HPDE6-E6E7 (cell line): ENCODE results near the gene SPNS3.

Experiments used
- DNase-seq: peaks from one replicate; pipeline ENCODE4 v3.0.0; 2011; ENCODE audit warnings: missing footprints; ENCODE audit errors: extremely low spot score

The SPNS3 gene

GRCh38 chr17:4525691-4526397 is 92.1 kb downstream of the SPNS3 start:
- DNase-seq: no peak

DNA sequence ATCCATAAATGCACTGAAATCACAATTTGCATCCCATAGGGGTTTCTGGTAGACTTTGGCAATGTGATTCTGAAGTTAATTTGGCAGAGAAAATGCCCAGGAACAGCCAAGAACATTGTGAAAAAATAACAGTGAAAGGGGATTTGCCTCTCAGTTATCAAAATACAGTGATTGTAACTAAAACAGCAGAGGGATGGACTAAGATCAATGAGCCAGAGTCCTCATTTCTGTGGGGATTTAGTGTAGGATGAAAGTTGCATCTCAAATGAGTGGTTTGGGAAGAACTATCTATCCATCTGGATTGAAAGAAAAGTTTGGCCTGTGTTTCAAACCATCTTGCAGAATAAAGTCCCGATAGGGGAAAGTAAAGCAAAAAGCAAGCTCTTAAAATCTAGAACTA is 93.4 kb downstream of the SPNS3 start:
- DNase-seq: no peak

- DNase-seq: no peak
These were observed 93.9 kb downstream of the SPNS3 start for GRCh38 chr17:4527566-4528125.

DNA sequence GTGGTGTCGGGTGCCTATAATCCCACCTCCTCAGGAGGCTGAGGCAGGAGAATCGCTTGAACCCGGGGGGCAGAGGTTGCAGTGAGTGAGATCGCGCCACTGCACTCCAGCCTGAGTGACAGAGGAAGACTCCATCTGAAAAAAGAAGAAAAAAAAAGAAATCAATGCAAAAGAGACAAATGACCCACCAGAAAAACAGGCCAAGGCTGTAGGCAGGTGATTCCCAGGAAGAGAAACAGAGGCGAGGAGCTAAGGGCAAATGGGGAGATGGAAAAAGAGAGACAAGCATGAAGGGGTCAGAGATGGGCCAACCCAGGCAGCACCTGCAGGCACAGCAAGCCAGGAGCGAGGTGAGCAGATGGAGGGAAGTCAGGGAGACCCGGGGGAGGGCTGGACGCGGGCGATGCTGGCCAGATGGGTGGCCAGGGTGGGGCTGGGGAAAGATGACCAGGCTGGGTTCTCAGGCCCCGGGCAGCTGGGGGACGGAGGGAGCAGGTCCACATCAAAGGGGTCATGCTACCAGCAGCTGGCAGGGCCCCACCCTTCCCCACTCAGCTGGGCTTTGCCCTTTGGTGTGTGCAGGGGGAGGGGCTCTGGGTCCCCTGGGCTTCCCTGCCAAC is 95.9 kb downstream of the SPNS3 start:
- no peak for DNase-seq

GRCh38 chr17:4530799-4531730 is 97.3 kb downstream of the SPNS3 start:
- DNase-seq: no peak

GRCh38 chr17:4531988-4532736 is 98.4 kb downstream of the SPNS3 start:
- DNase-seq: no peak

- DNase-seq: no peak
These were observed 99.3 kb downstream of the SPNS3 start for GRCh38 chr17:4532860-4533522.

DNA sequence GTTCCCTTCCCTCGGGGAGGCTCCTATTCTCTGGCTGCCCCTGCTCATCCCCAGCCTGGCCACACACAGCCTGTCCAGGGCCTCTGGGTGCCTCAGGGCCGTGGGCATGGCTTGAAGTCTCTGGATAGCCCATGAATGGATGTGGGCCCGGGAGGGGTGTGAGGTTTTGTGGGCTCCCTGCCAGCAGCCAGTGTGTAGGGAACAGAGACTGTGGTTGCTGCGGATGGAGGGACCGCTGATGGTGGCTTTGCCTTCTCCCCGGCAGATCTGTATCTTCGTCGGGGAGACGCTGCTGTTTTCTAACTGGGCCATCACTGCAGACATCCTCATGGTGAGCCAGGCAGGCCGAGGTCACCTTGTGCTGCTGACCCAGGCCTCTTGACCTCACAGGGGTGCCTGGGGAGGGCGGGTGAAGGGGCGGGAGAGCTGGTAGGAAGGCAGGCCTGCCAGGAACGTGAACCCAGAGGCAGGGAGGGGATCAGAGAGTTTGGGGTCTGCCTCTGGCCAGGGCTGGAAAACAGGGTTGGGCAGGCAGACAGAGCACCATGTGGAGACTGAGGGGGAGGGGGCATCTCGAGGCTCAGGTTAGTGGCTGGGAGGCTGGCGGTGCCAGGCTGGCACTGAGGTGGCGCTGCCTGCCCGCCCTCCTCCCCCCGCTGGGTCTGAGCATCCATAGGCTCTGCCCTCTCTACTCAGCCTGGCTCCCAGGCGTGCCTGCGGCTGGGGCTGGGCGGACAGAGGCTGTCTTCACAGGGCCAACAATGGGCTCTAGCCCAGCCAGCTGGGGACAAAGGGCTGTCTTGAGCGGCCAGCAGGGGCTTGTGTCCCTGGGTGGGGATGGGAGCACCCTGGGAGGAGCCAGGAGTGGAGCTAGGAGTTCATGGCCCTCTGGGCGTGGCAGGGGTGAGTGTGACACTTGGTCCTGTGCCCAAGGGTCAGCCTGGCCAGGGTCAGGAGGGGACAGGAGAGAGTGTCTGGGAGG is 100.1 kb downstream of the SPNS3 start:
- no peak for DNase-seq

GRCh38 chr17:4534515-4534914 is 100.8 kb downstream of the SPNS3 start:
- no peak for DNase-seq

- no peak for DNase-seq
These were observed 101.4 kb downstream of the SPNS3 start for GRCh38 chr17:4534928-4535666.

GRCh38 chr17:4535667-4536258 is 102.0 kb downstream of the SPNS3 start:
- DNase-seq: no peak

GRCh38 chr17:4536259-4536741 is 102.6 kb downstream of the SPNS3 start:
- no peak for DNase-seq

GRCh38 chr17:4536742-4537411 is 103.1 kb downstream of the SPNS3 start:
- DNase-seq: no peak
